Measurements from ENCODE around the gene SFR1.
A peak's percentile ranks its signal among the peaks of the same experiment; 100 is the strongest.

The SFR1 gene

GRCh38 chr10:104080762-104081161 is 41.2 kb upstream of the SFR1 start:
- no peaks in the 10 kb centered on the region for H3K4me1 ChIP-seq
- H3K36me3 ChIP-seq = no peaks in the 10 kb centered on the region
- H3K4me3 ChIP-seq (ENCODE audit: low read depth, low read length) = no peak overlapping the region
- H3K27me3 ChIP-seq = no peaks in the 10 kb centered on the region
- TF ChIP-seq, protein P1, sequence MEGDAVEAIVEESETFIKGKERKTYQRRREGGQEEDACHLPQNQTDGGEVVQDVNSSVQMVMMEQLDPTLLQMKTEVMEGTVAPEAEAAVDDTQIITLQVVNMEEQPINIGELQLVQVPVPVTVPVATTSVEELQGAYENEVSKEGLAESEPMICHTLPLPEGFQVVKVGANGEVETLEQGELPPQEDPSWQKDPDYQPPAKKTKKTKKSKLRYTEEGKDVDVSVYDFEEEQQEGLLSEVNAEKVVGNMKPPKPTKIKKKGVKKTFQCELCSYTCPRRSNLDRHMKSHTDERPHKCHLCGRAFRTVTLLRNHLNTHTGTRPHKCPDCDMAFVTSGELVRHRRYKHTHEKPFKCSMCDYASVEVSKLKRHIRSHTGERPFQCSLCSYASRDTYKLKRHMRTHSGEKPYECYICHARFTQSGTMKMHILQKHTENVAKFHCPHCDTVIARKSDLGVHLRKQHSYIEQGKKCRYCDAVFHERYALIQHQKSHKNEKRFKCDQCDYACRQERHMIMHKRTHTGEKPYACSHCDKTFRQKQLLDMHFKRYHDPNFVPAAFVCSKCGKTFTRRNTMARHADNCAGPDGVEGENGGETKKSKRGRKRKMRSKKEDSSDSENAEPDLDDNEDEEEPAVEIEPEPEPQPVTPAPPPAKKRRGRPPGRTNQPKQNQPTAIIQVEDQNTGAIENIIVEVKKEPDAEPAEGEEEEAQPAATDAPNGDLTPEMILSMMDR (IDR thresholded peaks at IDR 0.05; ENCODE audit: low read depth, low read length) = peak; percentile 66
- no peaks in the 10 kb centered on the region for H3K9me3 ChIP-seq
- DNase-seq = no peak

DNA sequence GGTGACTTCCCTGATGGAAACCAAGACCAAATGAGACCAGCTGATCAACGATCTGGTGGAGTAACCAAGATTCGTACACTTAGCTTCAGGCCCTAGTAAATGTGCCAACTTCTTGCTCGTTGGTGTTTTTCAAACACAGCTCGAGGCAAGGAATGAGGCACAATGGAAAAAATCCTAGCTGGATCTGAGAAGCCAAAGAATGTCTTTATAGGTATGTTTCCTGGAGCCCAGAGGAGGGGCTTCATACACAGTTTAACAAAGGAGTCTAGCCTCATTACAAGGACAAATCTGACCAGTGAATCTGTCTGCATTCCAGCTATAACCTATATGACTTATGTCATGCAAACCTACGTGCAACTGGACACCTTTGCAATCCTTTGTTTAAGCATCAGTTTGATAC is 40.0 kb upstream of the SFR1 start:
- TF ChIP-seq, protein P1 (IDR thresholded peaks at IDR 0.05; ENCODE audit: low read depth, low read length) = no peak
- Histone ChIP-seq H3K4me3 (ENCODE audit: low read depth, low read length) (no peak overlapping the region), H3K9me3 (no peaks in the 10 kb centered on the region), H3K4me1 (no peaks in the 10 kb centered on the region), H3K27me3 (no peaks in the 10 kb centered on the region), H3K36me3 (no peaks in the 10 kb centered on the region)
- no peak for DNase-seq

GRCh38 chr10:104084482-104085142 is 37.4 kb upstream of the SFR1 start:
- H3K4me1 ChIP-seq = no peaks in the 10 kb centered on the region

GRCh38 chr10:104085801-104086400 is 36.1 kb upstream of the SFR1 start, which contains the start of gene COL17A1:
TSS of gene COL17A1 (minus strand) at chr10:104085880. CDS start at chr10:104080673, 5,207 bp downstream.
- no peak for DNase-seq
- Histone ChIP-seq H3K4me1 (no peaks in the 10 kb centered on the region), H3K9me3 (no peaks in the 10 kb centered on the region), H3K4me3 (ENCODE audit: low read depth, low read length) (no peak within 1 kb of the TSS), H3K27me3 (no peaks in the 10 kb centered on the region), H3K36me3 (no peaks in the 10 kb centered on the region)
- TF ChIP-seq, protein P1 (IDR thresholded peaks at IDR 0.05; ENCODE audit: low read depth, low read length) = no peak

More at GRCh38 chr10:104084482-104085142, 37.4 kb upstream of the SFR1 start:
- Histone ChIP-seq H3K9me3 (no peaks in the 10 kb centered on the region), H3K36me3 (no peaks in the 10 kb centered on the region), H3K27me3 (no peaks in the 10 kb centered on the region), H3K4me3 (ENCODE audit: low read depth, low read length) (no peak overlapping the region)
- TF ChIP-seq, protein P1 (IDR thresholded peaks at IDR 0.05; ENCODE audit: low read depth, low read length) = no peak
- DNase-seq = no peak

DNA sequence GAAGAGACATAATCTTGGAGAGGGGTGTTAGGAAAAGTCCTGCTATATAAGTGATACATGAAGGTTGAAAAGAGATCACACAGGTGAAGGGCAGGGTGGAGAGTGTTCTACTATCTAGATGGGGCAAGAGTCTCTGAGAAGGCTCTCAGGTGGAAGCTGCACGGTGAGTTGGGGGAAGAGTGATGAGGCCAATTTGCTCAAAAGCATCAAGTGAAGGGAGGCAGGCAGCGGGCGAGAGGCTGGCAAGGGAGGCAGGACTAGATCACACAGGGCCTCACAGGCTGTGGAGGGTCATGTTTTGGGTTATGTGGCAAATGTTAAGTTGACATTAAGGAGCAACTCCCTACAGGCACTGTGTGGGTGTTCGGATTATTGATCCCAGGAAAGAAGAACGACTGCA is 33.7 kb upstream of the SFR1 start:
- TF ChIP-seq, protein P1 (IDR thresholded peaks at IDR 0.05; ENCODE audit: low read depth, low read length) = no peak
- DNase-seq = no peak
- Histone ChIP-seq H3K36me3 (no peaks in the 10 kb centered on the region), H3K27me3 (no peaks in the 10 kb centered on the region; the same call in 1 of the 2 replicates), H3K4me1 (no peaks in the 10 kb centered on the region), H3K4me3 (ENCODE audit: low read depth, low read length) (no peak overlapping the region), H3K9me3 (no peaks in the 10 kb centered on the region)

GRCh38 chr10:104089621-104090020 is 32.4 kb upstream of the SFR1 start:
- Histone ChIP-seq H3K9me3 (no peaks in the 10 kb centered on the region), H3K4me1 (no peaks in the 10 kb centered on the region), H3K36me3 (no peaks in the 10 kb centered on the region), H3K4me3 (ENCODE audit: low read depth, low read length) (no peak overlapping the region), H3K27me3 (no peaks in the 10 kb centered on the region; the same call in 1 of the 2 replicates)
- no peak for DNase-seq
- TF ChIP-seq, protein P1 (IDR thresholded peaks at IDR 0.05; ENCODE audit: low read depth, low read length) = no peak

Measured in BE2C (cell line).